Prostate gland (tissue), 2 donors: ENCODE results near the gene DSE.
"Not testable (repeated sequence)": the region's sequence is repeated elsewhere in the genome, so short reads cannot be mapped to it uniquely, and the experiment has no call there.

Experiments used
- POLR2AphosphoS5 ChIP-seq: sonication (generic); formaldehyde crosslinking; IDR thresholded peaks from one replicate; pipeline ENCODE4 v1.6.1; 2017; ENCODE audit warnings: antibody characterized with exemption
- TF ChIP-seq, protein P1 (sequence below), 4 experiments: fragments of 200-600 bp in 2 of 4; fragments of 450-650 bp in 2 of 4; sonication (generic) in 2 of 4; IDR thresholded peaks; 1 replicate in 3 of 4; 2 replicates in 1 of 4; pipeline ENCODE4 v1.5.1; 2016 to 2019; ENCODE audit warnings: antibody characterized with exemption in 4 of 4, mild to moderate bottlenecking in 2 of 4, moderate library complexity in 2 of 4

GRCh38 chr6:116321933-116322332 lies 48.8 kb upstream of the DSE start:
- TF ChIP-seq, protein P1, sequence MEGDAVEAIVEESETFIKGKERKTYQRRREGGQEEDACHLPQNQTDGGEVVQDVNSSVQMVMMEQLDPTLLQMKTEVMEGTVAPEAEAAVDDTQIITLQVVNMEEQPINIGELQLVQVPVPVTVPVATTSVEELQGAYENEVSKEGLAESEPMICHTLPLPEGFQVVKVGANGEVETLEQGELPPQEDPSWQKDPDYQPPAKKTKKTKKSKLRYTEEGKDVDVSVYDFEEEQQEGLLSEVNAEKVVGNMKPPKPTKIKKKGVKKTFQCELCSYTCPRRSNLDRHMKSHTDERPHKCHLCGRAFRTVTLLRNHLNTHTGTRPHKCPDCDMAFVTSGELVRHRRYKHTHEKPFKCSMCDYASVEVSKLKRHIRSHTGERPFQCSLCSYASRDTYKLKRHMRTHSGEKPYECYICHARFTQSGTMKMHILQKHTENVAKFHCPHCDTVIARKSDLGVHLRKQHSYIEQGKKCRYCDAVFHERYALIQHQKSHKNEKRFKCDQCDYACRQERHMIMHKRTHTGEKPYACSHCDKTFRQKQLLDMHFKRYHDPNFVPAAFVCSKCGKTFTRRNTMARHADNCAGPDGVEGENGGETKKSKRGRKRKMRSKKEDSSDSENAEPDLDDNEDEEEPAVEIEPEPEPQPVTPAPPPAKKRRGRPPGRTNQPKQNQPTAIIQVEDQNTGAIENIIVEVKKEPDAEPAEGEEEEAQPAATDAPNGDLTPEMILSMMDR (IDR thresholded peaks at IDR 0.05), result not testable (repeated sequence)
- TF ChIP-seq POLR2AphosphoS5, result not testable (repeated sequence)
